Glutamatergic neuron (in vitro differentiated cells): Measurements from ENCODE around the gene RHBDF1. TPM values are rescaled to one million over a fixed set of nuclear protein-coding genes. Genes with fewer than 3 reads are reported as not detected.

Experiments
- DNase-seq: peaks from one replicate; pipeline ENCODE4 v3.0.0; 2022
- H3K27ac Mint-ChIP-seq: one replicate; pipeline ENCODE4 v1.8.0; 2020; ENCODE audit warnings: mild to moderate bottlenecking, mixed read lengths, inconsistent platforms; ENCODE audit not compliant: unreplicated experiment
- H3K27me3 Mint-ChIP-seq: one replicate; pipeline ENCODE4 v1.8.0; 2020; ENCODE audit warnings: mild to moderate bottlenecking, moderate library complexity, mixed read lengths, inconsistent platforms; ENCODE audit not compliant: unreplicated experiment
- H3K36me3 Mint-ChIP-seq: one replicate; pipeline ENCODE4 v1.8.0; 2020; ENCODE audit warnings: mild to moderate bottlenecking, mixed read lengths, inconsistent platforms; ENCODE audit not compliant: unreplicated experiment
- H3K4me1 Mint-ChIP-seq: one replicate; pipeline ENCODE4 v1.8.0; 2020; ENCODE audit warnings: mild to moderate bottlenecking, low read depth, mixed read lengths, inconsistent platforms; ENCODE audit not compliant: unreplicated experiment
- H3K4me3 Mint-ChIP-seq: one replicate; pipeline ENCODE4 v1.8.0; 2020; ENCODE audit warnings: mild to moderate bottlenecking, mixed read lengths, inconsistent platforms; ENCODE audit not compliant: unreplicated experiment
- H3K9me3 Mint-ChIP-seq: one replicate; pipeline ENCODE4 v1.8.0; 2020; ENCODE audit warnings: mild to moderate bottlenecking, moderate library complexity, mixed read lengths, inconsistent platforms; ENCODE audit not compliant: unreplicated experiment
- CTCF ChIP-seq: fragments of 200-600 bp; sonication (generic); IDR thresholded peaks from one replicate; pipeline ENCODE4 v1.5.0; 2021; ENCODE audit not compliant: partially characterized antibody, unreplicated experiment
- total RNA-seq: library from RNA; stranded (reverse); fragmentation: NEBNext Ultra II Directional; extraction: Animal tissue kit (Norgen Biotek cat#: 25700); gene quantifications from one replicate; pipeline ENCODE4 v1.2.1, GENCODE V29; 2021; ENCODE audit not compliant: unreplicated experiment

Gene RHBDF1
- total RNA-seq, 1 donor from 2014 or later: 25.2 TPM

DNA sequence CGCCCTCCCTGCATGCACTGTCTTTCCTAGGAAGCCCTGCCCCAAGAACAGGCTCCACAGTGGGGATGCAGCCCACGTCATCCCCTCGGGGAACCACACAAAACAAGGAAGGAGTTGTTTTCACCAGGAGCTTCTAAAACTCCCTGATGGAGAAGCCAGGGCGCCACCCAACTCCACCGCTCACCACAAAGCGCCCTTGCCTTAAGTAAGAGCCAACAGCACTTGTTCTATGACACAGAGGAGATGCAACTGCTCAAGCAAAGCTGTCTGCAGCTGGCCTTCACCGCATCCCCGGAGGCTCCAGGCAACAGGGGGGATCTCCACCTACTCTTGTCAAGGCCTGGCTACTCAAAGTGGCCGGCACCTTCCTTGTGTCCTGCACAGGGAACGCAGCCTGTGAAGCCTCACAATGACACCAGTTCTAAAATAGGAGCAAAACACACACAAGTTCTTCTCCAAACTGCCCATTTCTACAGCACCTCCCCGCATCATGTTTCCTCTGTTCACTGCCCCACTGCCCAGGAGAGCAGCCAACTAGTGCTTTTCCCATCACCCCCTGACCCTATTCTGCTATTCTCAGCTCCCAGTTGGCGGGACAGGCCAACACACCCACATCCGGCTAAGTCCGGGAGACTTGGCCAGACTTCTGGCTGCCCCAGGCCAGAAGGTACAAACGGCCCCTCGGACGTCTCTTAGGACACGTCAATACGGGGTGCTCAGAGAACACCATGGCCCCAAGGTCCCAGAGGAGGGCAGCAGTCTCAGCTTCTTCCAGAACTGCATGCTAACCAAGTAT, 29.8 kb upstream of the RHBDF1 start:
- H3K4me3 Mint-ChIP-seq: no peak overlapping the region
- no peak overlapping the region for H3K27ac Mint-ChIP-seq
- H3K9me3 Mint-ChIP-seq: peaks cover 4% of the 10 kb centered on the region
- H3K36me3 Mint-ChIP-seq: no peaks in the 10 kb centered on the region
- no peak for TF ChIP-seq CTCF
- peaks cover 15% of the 10 kb centered on the region for H3K4me1 Mint-ChIP-seq
- no peak for DNase-seq
- peaks cover 9% of the 10 kb centered on the region for H3K27me3 Mint-ChIP-seq

DNA sequence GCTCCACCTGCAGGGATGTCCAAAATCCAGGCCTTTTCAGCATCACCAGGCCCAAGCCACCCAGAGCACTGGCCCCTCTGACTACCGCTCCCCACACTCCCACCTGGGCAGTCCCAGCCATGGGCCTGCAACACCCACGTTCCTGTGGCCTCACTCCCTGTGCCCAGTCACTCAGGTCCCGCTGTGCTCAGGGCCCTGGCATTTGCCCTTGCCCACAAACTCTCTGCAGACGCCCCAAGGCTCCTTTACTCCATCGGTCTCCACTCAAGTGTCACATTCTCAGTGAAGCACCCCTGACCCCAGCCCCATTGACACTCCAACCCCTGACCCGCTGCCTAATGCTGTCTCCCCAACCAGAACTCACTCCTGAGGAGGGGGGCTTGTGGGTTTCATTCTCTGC, 29.2 kb upstream of the RHBDF1 start:
- Mint-ChIP-seq H3K9me3 (peaks cover 4% of the 10 kb centered on the region), H3K4me3 (no peak overlapping the region), H3K27ac (no peak overlapping the region), H3K36me3 (no peaks in the 10 kb centered on the region), H3K4me1 (peaks cover 15% of the 10 kb centered on the region), H3K27me3 (peaks cover 9% of the 10 kb centered on the region)
- DNase-seq: no peak
- TF ChIP-seq CTCF: no peak

GRCh38 chr16:100989-101388, 28.6 kb upstream of the RHBDF1 start:
- DNase-seq: no peak
- Mint-ChIP-seq H3K36me3 (no peaks in the 10 kb centered on the region), H3K9me3 (peaks cover 4% of the 10 kb centered on the region), H3K27me3 (peaks cover 9% of the 10 kb centered on the region), H3K4me1 (peaks cover 15% of the 10 kb centered on the region), H3K27ac (no peak overlapping the region), H3K4me3 (no peak overlapping the region)
- TF ChIP-seq CTCF: no peak

DNA sequence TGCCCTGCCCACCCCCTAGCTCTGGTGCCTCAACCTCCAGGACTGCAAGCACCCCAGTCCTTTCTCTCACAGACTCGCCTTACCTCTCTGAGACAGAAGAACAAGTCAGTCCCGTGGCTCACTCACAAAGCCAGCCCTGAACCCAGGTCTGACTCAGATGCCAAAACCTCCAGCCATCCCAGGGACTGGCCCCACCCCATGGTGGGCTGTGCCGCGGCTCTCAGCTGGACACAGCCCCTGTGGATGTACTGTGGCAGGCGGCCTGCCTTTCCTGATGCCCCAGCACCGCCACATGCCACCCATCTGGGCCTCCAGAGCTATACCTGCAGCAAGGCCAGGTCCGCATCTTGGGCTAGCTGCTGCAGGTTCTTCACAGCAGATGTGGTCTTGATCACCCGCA, 25.4 kb upstream of the RHBDF1 start:
- peaks cover 4% of the 10 kb centered on the region for H3K9me3 Mint-ChIP-seq
- no peak for TF ChIP-seq CTCF
- peaks cover 13% of the 10 kb centered on the region for H3K27me3 Mint-ChIP-seq
- no peaks in the 10 kb centered on the region for H3K36me3 Mint-ChIP-seq
- H3K4me3 Mint-ChIP-seq: no peak overlapping the region
- no peak for DNase-seq
- peaks cover 15% of the 10 kb centered on the region for H3K4me1 Mint-ChIP-seq
- no peak overlapping the region for H3K27ac Mint-ChIP-seq

DNA sequence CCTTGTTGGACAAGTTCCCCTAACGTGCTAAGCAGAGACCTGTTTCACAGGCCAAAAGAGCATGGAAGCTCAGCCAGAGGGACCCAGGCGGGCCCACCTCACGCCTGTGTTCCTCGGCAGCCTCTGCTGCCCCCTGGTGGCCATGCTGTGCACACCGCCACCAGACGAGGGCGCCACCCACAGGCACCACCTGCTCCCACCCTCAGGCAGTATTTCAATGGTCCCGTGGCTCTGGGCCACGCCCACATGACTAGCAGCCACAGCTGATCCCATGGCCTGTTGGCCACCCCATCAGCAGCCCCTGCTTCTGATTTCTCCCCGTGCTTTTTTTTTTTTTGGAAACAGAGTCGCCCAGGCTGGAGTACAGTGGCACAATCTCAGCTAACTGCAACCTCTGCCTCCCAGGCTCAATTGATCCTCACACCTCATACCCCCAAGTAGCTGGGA, 24.5 kb upstream of the RHBDF1 start:
- Mint-ChIP-seq H3K9me3 (peaks cover 4% of the 10 kb centered on the region), H3K27me3 (peaks cover 8% of the 10 kb centered on the region), H3K36me3 (no peaks in the 10 kb centered on the region), H3K4me1 (peaks cover 7% of the 10 kb centered on the region), H3K4me3 (no peak overlapping the region), H3K27ac (no peak overlapping the region)
- peak; percentile 97 for TF ChIP-seq CTCF
- DNase-seq: peak; percentile 86
